GM21529 (cell line): ENCODE results near the gene ASPN.

Experiments used
- ATAC-seq: cut with Tn5 transposase; IDR thresholded peaks from one replicate; pipeline ENCODE4 v1.9.1; 2021; ENCODE audit not compliant: unreplicated experiment

The ASPN gene

GRCh38 chr9:92478783-92479182 lies 3.5 kb downstream of the ASPN start:
- ATAC-seq, result no peak

- ATAC-seq, result no peak
These were observed 5.3 kb downstream of the ASPN start for GRCh38 chr9:92476962-92477361.

DNA sequence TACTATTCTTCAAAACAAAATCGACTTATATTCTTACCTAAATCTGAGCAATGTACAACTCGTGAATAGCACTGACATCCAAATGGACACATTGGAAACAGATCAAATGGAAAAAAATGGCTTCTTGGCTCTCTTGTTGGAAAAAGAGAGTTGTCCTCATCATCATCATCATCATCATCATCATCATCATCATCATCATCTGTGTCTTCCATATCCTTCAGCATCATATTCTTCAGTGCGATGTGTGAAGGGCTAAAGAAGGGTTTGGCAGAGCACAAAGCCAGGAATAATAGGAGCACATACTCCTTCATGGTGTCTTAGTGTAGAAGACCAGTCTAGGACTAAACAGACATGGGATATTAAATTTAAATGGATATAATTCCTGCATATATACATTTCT lies 7.7 kb downstream of the ASPN start:
- no peak for ATAC-seq

- no peak for ATAC-seq
These were observed 14.1 kb downstream of the ASPN start for GRCh38 chr9:92468206-92468605.

DNA sequence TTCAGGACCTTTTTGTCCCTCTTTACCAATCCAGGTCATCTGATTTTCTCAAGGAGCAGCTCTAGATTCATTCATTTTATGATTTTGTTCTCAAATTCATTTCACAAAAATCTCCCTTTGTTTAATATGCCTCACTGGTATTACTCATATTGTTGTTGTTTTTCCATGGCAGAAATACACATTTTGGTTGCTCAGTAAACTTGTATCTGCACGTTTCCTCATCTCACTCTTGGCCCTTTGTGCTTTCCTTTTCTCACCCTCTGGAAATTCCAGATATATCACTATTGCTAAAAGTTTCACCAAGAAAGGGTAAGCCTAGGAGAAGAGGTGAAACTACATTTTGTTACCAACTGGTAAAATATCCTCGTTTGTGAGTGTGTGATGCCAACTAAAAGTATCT lies 14.8 kb downstream of the ASPN start:
- no peak for ATAC-seq

GRCh38 chr9:92467041-92467440 lies 15.3 kb downstream of the ASPN start:
- no peak for ATAC-seq

DNA sequence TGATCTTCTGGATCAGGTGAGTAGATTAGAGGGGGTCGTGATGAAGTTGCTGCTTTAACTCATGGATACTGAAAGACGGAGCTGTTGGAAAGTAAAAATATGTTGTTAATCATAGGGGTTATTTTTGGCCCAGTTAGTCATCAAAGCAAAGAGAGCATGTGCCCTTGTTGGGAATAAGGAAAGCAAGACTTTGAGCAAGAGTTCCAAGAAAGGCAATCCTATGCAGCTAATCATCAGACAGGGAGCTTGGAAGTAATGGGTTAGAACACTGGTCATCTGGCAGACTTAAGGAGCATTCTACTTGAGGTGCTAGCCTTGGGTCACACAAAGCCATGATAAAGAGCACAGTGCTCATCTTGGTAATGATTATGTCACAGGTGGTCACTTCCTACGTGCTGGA lies 18.3 kb downstream of the ASPN start:
- ATAC-seq, result no peak

GRCh38 chr9:92463387-92463786 lies 18.9 kb downstream of the ASPN start:
- ATAC-seq, result no peak

DNA sequence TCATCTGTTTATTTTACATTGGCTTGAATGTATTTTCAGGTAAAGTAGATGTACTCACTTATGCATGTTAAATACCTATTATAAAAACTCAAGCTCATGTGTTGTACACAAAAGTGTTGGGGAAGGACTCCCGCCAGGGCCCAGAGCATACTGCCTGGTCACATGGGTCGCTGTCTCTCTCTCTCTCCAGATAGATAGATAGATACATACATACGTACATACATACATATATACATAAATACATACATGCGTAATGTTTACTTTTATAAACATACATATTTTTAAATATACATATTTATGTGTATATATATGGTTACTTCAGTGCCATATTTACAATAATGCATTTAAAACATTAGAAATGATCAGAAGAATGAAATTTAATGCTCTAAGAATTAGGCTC lies 24.7 kb downstream of the ASPN start:
- ATAC-seq, result no peak

- ATAC-seq, result no peak
These were observed 27.1 kb downstream of the ASPN start for GRCh38 chr9:92455217-92455616.

GRCh38 chr9:92446536-92446935 lies 35.8 kb downstream of the ASPN start:
- no peak for ATAC-seq

GRCh38 chr9:92444841-92445240 lies 37.5 kb downstream of the ASPN start:
- no peak for ATAC-seq

GRCh38 chr9:92440751-92441046 lies 41.6 kb downstream of the ASPN start:
- no peak for ATAC-seq

DNA sequence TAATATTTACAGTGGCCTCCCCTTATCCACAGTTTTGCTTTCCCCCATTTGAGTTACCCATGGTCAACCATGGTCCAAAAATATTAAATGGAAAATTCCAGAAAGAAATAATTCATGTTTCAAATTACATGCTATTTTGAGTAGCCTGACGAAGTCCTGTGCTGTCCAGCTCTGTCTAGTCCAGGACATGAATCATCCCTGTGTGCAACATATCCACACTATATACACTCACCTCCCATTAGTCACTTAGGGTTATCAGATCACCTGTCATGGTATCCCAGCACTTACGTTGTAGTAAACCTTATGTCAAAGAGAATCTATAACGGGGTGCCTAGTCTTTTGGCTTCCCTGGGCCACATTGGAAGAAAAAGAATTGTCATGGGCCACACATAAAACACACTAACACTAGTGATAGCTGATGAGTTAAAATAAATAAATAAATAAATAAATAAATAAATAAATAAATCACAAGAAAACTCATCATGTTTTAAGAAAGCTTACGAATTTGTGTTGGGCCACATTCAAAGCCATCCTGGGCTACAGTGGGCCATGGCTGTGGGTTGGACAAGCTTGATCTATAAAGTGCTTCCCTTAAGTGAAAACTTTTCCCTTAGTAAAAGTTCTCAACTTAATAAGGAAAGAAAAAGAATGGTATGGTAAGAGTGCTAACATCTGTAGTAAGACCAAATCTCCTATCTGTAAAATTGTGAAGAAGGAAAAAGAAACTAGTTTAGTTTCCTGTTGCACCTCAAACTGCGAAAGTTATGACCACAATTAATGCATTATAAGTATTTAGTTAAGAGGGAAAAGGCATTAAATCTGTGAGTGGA lies 42.2 kb downstream of the ASPN start:
- no peak for ATAC-seq

DNA sequence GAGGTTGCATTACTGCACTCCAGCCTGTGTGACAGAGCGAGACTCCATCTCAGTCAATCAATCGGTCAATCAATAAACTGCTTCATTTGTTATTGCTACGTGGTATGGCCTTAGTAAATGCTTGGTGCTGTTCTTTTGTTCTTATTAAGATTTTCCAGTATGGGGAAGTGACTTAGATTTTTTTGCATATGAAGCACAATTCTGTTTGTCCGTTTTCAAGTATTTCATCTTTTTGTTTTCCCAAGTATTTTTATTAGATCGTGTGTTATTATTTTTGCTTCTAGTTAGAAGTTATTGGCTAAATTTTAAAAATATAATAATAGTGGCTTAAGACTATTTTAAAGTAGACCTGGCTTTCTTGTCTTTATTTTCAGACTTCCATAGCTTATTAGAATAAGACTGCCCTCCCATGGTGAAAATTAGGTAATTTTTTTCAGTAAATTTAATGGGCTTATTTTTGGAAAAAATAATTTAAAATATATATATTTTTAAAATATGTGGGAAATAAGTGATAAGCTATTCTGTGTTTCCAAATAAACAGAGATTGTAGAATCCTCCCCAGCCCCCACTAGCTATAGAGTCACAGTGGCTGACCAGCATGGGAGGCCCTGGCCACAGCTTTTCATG lies 43.3 kb downstream of the ASPN start:
- ATAC-seq, result no peak

GRCh38 chr9:92435263-92435662 lies 47.0 kb downstream of the ASPN start:
- ATAC-seq, result no peak

GRCh38 chr9:92432972-92433548 lies 49.2 kb downstream of the ASPN start:
- ATAC-seq, result no peak

GRCh38 chr9:92432350-92432749 lies 50.0 kb downstream of the ASPN start:
- no peak for ATAC-seq

DNA sequence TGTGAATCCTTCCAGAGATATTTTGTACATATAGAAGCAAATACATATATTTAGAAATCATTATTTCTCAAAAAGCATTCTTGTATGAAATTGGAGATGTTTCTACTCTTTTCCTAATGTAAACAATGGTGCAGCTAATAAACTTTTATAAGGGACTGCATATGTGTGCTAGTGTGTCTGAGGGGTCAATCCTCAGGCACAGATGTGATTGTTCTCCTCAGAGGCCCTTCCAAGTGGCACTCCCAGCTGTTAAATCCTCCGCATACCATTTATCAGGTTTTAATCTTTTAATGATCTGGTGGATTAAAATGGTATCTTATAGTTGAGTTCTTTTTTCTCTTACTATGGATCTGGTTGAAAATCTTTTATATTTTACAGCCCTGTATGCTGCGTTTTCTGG lies 52.5 kb downstream of the ASPN start:
- ATAC-seq, result no peak

DNA sequence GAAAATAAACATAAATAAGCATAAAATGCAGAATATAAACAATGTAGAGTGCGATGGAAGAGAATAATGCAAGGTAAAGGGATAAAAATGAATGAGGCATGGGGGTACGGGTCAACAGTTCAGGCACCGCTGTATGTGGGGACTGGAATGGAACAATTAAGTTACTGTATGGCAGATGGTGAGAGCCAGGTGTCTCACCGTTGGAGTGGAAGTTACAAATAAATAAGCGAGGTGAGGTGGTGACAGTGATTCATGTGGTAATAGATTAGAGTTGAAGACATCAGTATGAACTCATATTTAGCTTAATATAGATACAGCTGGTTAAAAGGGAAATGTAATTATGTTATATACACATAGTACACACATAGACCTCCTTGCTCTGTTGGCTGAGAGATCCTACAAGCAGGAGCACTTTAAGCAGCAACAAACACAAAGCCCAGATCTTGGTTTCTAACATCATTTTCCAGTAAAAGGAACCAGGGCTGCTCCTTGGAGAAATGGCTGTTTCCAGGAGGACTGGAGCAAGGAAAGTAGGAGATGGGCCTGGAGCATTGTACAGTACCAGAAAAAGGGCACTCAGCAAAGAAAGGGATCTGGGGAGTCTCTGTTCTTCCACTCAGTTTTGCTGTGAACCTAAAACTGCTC lies 55.7 kb downstream of the ASPN start:
- no peak for ATAC-seq

DNA sequence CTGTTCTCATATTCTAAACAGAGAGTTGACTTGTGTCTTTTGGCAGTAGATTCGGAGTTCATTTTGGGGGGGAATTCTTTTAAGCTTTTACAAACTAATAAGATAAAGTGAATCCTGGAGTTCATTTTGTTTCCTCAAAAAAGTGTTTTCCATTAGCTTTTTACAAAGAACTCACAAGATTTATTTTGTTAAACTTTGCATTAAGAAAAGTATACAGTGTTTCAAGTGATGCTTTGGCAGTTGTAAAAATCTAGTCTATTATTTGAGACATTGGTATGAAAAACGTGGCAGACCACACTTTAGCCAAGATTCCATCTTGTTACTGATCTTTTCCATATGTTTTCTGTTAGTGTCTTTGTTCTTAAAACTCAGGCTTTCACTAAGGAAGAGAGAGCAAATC lies 56.8 kb downstream of the ASPN start:
- ATAC-seq, result no peak

GRCh38 chr9:92424340-92424739 lies 58.0 kb downstream of the ASPN start, which contains the start of gene OMD:
TSS of gene OMD (minus strand) at chr9:92424471. CDS start at chr9:92417558, 6,913 bp downstream.
- no peak for ATAC-seq
